GM12878 (cell line): ENCODE measurements around the gene IGF1R.

Experiments used
- ESRRA ChIP-seq: IDR thresholded peaks from 2 replicates; pipeline ENCODE4 v1.6.1; 2012; ENCODE audit warnings: mild to moderate bottlenecking, low read length, improper control_type of control experiment
- MYC ChIP-seq: IDR thresholded peaks from 2 replicates; pipeline ENCODE4 v1.6.1; 2011; ENCODE audit warnings: mild to moderate bottlenecking, low read length, moderate library complexity, inconsistent platforms; ENCODE audit not compliant: insufficient read depth, insufficient replicate concordance, insufficient read length, severe bottlenecking
- POLR2A ChIP-seq: IDR thresholded peaks from 2 replicates; pipeline ENCODE4 v1.6.1; 2011; ENCODE audit warnings: low read depth, mild to moderate bottlenecking, low read length
- RAD21 ChIP-seq: IDR thresholded peaks from 2 replicates; pipeline ENCODE4 v1.6.1; 2011; ENCODE audit warnings: mild to moderate bottlenecking, low read depth, low read length, moderate library complexity; ENCODE audit not compliant: insufficient read depth
- SIX5 ChIP-seq: IDR thresholded peaks from 2 replicates; pipeline ENCODE4 v1.6.1; 2011; ENCODE audit warnings: mild to moderate bottlenecking, low read depth, low read length, moderate library complexity; ENCODE audit not compliant: severe bottlenecking
- SREBF2 ChIP-seq: IDR thresholded peaks from 2 replicates; pipeline ENCODE4 v1.6.1; 2012; ENCODE audit warnings: mild to moderate bottlenecking, low read length
- TF ChIP-seq, protein P1 (sequence below): IDR thresholded peaks from 2 replicates; pipeline ENCODE4 v1.6.1; 2011; ENCODE audit warnings: low read depth, low read length, improper control_type of control experiment, borderline replicate concordance
- TF ChIP-seq, protein P2 (sequence below), 3 experiments: IDR thresholded peaks in 2 of 3; conservative IDR thresholded peaks in 1 of 3; 2 replicates each; pipeline ENCODE4 v1.5.1; 2011; ENCODE audit warnings: low read depth in 3 of 3, low read length in 3 of 3, mild to moderate bottlenecking in 3 of 3, control low read depth in 2 of 3, moderate library complexity in 2 of 3, inconsistent platforms in 1 of 3, mixed read lengths in 1 of 3; ENCODE audit not compliant: control insufficient read depth in 2 of 3, insufficient read depth in 1 of 3; ENCODE audit errors: extremely low read depth in 1 of 3
- TF ChIP-seq, protein P3 (sequence below): IDR thresholded peaks from 2 replicates; pipeline ENCODE4 v1.6.1; 2011; ENCODE audit warnings: low read depth, mild to moderate bottlenecking, low read length, moderate library complexity, borderline replicate concordance; ENCODE audit errors: extremely low read depth
- TF ChIP-seq, protein P4 (sequence below): IDR thresholded peaks from 2 replicates; pipeline ENCODE4 v1.6.1; 2011; ENCODE audit warnings: borderline replicate concordance, low read depth, mild to moderate bottlenecking, moderate library complexity, mixed read lengths, low read length; ENCODE audit not compliant: insufficient read depth; ENCODE audit errors: extremely low read length

DNA sequence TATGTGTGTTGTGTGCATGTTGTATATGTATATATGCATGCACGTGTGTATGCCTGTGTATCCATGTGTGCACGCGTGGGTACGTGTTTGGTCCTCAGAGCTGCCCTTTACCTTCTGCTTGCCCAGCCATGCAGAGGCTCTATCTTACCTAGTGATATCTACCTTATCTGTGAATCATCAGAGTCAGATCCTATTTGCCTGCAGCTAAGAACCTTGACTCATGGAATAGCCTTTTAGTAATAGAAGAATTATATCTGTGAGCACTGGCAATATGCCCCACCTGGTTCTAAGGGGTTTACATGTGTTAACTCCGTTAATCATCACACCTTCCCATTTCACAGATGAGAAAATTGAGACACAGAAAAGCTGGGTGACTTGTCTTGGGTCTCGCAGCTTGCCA lies 348.3 kb downstream of the IGF1R start:
- TF ChIP-seq, protein P1, sequence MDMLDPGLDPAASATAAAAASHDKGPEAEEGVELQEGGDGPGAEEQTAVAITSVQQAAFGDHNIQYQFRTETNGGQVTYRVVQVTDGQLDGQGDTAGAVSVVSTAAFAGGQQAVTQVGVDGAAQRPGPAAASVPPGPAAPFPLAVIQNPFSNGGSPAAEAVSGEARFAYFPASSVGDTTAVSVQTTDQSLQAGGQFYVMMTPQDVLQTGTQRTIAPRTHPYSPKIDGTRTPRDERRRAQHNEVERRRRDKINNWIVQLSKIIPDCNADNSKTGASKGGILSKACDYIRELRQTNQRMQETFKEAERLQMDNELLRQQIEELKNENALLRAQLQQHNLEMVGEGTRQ, result no peak
- TF ChIP-seq ESRRA, result no peak
- TF ChIP-seq, protein P2, sequence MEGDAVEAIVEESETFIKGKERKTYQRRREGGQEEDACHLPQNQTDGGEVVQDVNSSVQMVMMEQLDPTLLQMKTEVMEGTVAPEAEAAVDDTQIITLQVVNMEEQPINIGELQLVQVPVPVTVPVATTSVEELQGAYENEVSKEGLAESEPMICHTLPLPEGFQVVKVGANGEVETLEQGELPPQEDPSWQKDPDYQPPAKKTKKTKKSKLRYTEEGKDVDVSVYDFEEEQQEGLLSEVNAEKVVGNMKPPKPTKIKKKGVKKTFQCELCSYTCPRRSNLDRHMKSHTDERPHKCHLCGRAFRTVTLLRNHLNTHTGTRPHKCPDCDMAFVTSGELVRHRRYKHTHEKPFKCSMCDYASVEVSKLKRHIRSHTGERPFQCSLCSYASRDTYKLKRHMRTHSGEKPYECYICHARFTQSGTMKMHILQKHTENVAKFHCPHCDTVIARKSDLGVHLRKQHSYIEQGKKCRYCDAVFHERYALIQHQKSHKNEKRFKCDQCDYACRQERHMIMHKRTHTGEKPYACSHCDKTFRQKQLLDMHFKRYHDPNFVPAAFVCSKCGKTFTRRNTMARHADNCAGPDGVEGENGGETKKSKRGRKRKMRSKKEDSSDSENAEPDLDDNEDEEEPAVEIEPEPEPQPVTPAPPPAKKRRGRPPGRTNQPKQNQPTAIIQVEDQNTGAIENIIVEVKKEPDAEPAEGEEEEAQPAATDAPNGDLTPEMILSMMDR (IDR thresholded peaks at IDR 0.05 in 2 of 3, conservative IDR thresholded peaks at IDR 0.05 in 1 of 3; ENCODE audit: control insufficient read depth in 2 of 3, extremely low read depth in 1 of 3, insufficient read depth in 1 of 3, low read depth in 3 of 3, low read length in 3 of 3), result no peak
- TF ChIP-seq RAD21, result no peak
- no peak for TF ChIP-seq POLR2A
- TF ChIP-seq MYC, result no peak
- no peak for TF ChIP-seq SIX5
- TF ChIP-seq, protein P3, sequence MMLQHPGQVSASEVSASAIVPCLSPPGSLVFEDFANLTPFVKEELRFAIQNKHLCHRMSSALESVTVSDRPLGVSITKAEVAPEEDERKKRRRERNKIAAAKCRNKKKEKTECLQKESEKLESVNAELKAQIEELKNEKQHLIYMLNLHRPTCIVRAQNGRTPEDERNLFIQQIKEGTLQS, result no peak
- TF ChIP-seq SREBF2, result no peak
- TF ChIP-seq, protein P4, sequence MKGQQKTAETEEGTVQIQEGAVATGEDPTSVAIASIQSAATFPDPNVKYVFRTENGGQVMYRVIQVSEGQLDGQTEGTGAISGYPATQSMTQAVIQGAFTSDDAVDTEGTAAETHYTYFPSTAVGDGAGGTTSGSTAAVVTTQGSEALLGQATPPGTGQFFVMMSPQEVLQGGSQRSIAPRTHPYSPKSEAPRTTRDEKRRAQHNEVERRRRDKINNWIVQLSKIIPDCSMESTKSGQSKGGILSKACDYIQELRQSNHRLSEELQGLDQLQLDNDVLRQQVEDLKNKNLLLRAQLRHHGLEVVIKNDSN, result no peak
